ENCODE results near the gene BRD7.
A peak's percentile ranks its signal among the peaks of the same experiment; 100 is the strongest.
"Not testable (repeated sequence)": the region's sequence is repeated elsewhere in the genome, so short reads cannot be mapped to it uniquely, and the experiment has no call there.

Gene BRD7

GRCh38 chr16:50354629-50355456 is 13.9 kb downstream of the BRD7 start:
- no peaks in the 10 kb centered on the region for H3K9me3 ChIP-seq (ENCODE audit: insufficient read depth, low read length)
- H3K36me3 ChIP-seq (ENCODE audit: insufficient read depth, insufficient read length, low read length), result peaks cover 68% of the 10 kb centered on the region
- no peak for TF ChIP-seq SUZ12 (IDR thresholded peaks at IDR 0.05; ENCODE audit: extremely low read depth, insufficient read depth, insufficient read length)
- TF ChIP-seq YY1 (IDR thresholded peaks at IDR 0.05; ENCODE audit: insufficient read depth, insufficient read length), result no peak
- no peak for TF ChIP-seq ZNF274 (IDR thresholded peaks at IDR 0.05; ENCODE audit: low read depth, low read length)
- H3K9ac ChIP-seq (ENCODE audit: insufficient read length, low read depth), result no peak overlapping the region
- no peaks in the 10 kb centered on the region for H3K4me1 ChIP-seq (ENCODE audit: insufficient read depth, insufficient read length)
- DNase-seq (ENCODE audit: low read depth, low spot score), result no peak
- H3K27me3 ChIP-seq (ENCODE audit: insufficient read depth, insufficient read length), result no peaks in the 10 kb centered on the region
- no peak overlapping the region for H3K4me3 ChIP-seq (ENCODE audit: insufficient read length, low read depth)

DNA sequence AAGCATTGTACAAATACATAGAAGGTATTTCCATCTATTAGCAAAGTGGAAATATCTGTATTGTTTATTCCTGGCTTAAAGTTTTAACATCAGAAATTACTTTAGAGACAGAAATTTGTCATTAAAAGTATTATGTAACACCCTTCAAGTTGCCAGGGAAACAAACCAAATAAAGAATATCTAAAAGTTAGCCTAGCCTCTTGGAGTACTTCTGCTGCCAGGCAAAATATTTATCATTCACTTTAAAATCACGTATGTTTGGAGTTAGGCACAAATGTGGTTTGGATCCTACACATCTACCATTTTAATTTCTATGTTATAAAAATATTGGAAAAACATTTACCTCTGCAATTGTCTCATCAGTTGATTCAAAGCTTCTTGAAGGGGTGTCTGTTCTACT is 14.7 kb downstream of the BRD7 start:
- Histone ChIP-seq H3K4me1 (ENCODE audit: insufficient read depth, insufficient read length) (no peaks in the 10 kb centered on the region), H3K4me3 (ENCODE audit: insufficient read length, low read depth) (no peak overlapping the region), H3K36me3 (ENCODE audit: insufficient read depth, insufficient read length, low read length) (peaks cover 73% of the 10 kb centered on the region), H3K27me3 (ENCODE audit: insufficient read depth, insufficient read length) (no peaks in the 10 kb centered on the region), H3K9ac (ENCODE audit: insufficient read length, low read depth) (no peak overlapping the region), H3K9me3 (ENCODE audit: insufficient read depth, low read length) (no peaks in the 10 kb centered on the region)
- DNase-seq (ENCODE audit: low read depth, low spot score), result no peak
- TF ChIP-seq YY1 (IDR thresholded peaks at IDR 0.05; ENCODE audit: insufficient read depth, insufficient read length) (no peak), SUZ12 (IDR thresholded peaks at IDR 0.05; ENCODE audit: extremely low read depth, insufficient read depth, insufficient read length) (no peak), ZNF274 (IDR thresholded peaks at IDR 0.05; ENCODE audit: low read depth, low read length) (no peak)

GRCh38 chr16:50351952-50352351 is 16.8 kb downstream of the BRD7 start:
- no peak overlapping the region for H3K9ac ChIP-seq (ENCODE audit: insufficient read length, low read depth)
- no peak for TF ChIP-seq ZNF274 (IDR thresholded peaks at IDR 0.05; ENCODE audit: low read depth, low read length)
- no peak for TF ChIP-seq SUZ12 (IDR thresholded peaks at IDR 0.05; ENCODE audit: extremely low read depth, insufficient read depth, insufficient read length)
- no peak for TF ChIP-seq YY1 (IDR thresholded peaks at IDR 0.05; ENCODE audit: insufficient read depth, insufficient read length)
- no peak overlapping the region for H3K4me3 ChIP-seq (ENCODE audit: insufficient read length, low read depth)
- H3K4me1 ChIP-seq (ENCODE audit: insufficient read depth, insufficient read length), result no peaks in the 10 kb centered on the region
- DNase-seq (ENCODE audit: low read depth, low spot score), result no peak
- H3K27me3 ChIP-seq (ENCODE audit: insufficient read depth, insufficient read length), result no peaks in the 10 kb centered on the region
- no peaks in the 10 kb centered on the region for H3K9me3 ChIP-seq (ENCODE audit: insufficient read depth, low read length)
- H3K36me3 ChIP-seq (ENCODE audit: insufficient read depth, insufficient read length, low read length), result peaks cover 55% of the 10 kb centered on the region

GRCh38 chr16:50351116-50351515 is 17.7 kb downstream of the BRD7 start:
- no peak overlapping the region for H3K9ac ChIP-seq (ENCODE audit: insufficient read length, low read depth)
- DNase-seq (ENCODE audit: low read depth, low spot score), result no peak
- no peaks in the 10 kb centered on the region for H3K9me3 ChIP-seq (ENCODE audit: insufficient read depth, low read length)
- no peaks in the 10 kb centered on the region for H3K27me3 ChIP-seq (ENCODE audit: insufficient read depth, insufficient read length)
- peaks cover 55% of the 10 kb centered on the region for H3K36me3 ChIP-seq (ENCODE audit: insufficient read depth, insufficient read length, low read length)
- TF ChIP-seq SUZ12 (IDR thresholded peaks at IDR 0.05; ENCODE audit: extremely low read depth, insufficient read depth, insufficient read length), result no peak
- TF ChIP-seq YY1 (IDR thresholded peaks at IDR 0.05; ENCODE audit: insufficient read depth, insufficient read length), result no peak
- TF ChIP-seq ZNF274 (IDR thresholded peaks at IDR 0.05; ENCODE audit: low read depth, low read length), result no peak
- no peak overlapping the region for H3K4me3 ChIP-seq (ENCODE audit: insufficient read length, low read depth)
- H3K4me1 ChIP-seq (ENCODE audit: insufficient read depth, insufficient read length), result no peaks in the 10 kb centered on the region

- not testable (repeated sequence) for H3K4me3 ChIP-seq (ENCODE audit: insufficient read length, low read depth); H3K9me3 ChIP-seq (ENCODE audit: insufficient read depth, low read length); H3K27me3 ChIP-seq (ENCODE audit: insufficient read depth, insufficient read length); DNase-seq (ENCODE audit: low read depth, low spot score); H3K9ac ChIP-seq (ENCODE audit: insufficient read length, low read depth); H3K4me1 ChIP-seq (ENCODE audit: insufficient read depth, insufficient read length)
- peaks cover 49% of the 10 kb centered on the region for H3K36me3 ChIP-seq (ENCODE audit: insufficient read depth, insufficient read length, low read length)
These were observed 23.6 kb downstream of the BRD7 start for GRCh38 chr16:50345210-50345609.

- not testable (repeated sequence) for H3K9me3 ChIP-seq (ENCODE audit: insufficient read depth, low read length); H3K27me3 ChIP-seq (ENCODE audit: insufficient read depth, insufficient read length); H3K4me3 ChIP-seq (ENCODE audit: insufficient read length, low read depth); H3K4me1 ChIP-seq (ENCODE audit: insufficient read depth, insufficient read length); H3K9ac ChIP-seq (ENCODE audit: insufficient read length, low read depth)
- DNase-seq (ENCODE audit: low read depth, low spot score), result peak; percentile 23
- peaks cover 55% of the 10 kb centered on the region for H3K36me3 ChIP-seq (ENCODE audit: insufficient read depth, insufficient read length, low read length)
These were observed 25.2 kb downstream of the BRD7 start for GRCh38 chr16:50343566-50343965.

DNA sequence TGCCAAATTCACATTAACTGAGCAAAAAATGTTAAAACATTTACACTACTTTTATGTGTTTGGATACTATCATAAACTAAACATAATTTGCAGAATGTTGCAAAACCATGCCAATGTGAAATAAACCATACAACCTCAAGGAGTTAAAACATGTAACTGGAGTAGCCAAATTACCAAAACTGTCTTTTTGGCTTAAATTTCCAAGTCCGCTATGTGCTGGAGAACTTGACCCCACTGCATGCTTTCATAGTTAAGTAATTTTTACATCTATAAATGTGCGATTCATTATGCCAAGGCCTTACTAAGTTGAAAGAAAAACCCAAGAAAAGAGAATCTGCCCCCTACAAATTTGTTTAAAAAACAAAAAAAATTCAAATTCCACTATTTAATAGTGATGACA is 28.2 kb downstream of the BRD7 start:
- TF ChIP-seq SUZ12 (IDR thresholded peaks at IDR 0.05; ENCODE audit: extremely low read depth, insufficient read depth, insufficient read length) (no peak), YY1 (IDR thresholded peaks at IDR 0.05; ENCODE audit: insufficient read depth, insufficient read length) (no peak), ZNF274 (IDR thresholded peaks at IDR 0.05; ENCODE audit: low read depth, low read length) (no peak)
- peaks cover 2% of the 10 kb centered on the region for H3K4me1 ChIP-seq (ENCODE audit: insufficient read depth, insufficient read length)

More for the DNA sequence above, 28.2 kb downstream of the BRD7 start:
- Histone ChIP-seq H3K4me3 (ENCODE audit: insufficient read length, low read depth) (no peak overlapping the region), H3K27me3 (ENCODE audit: insufficient read depth, insufficient read length) (no peaks in the 10 kb centered on the region), H3K9me3 (ENCODE audit: insufficient read depth, low read length) (no peaks in the 10 kb centered on the region), H3K36me3 (ENCODE audit: insufficient read depth, insufficient read length, low read length) (peaks cover 66% of the 10 kb centered on the region), H3K9ac (ENCODE audit: insufficient read length, low read depth) (no peak overlapping the region)
- no peak for DNase-seq (ENCODE audit: low read depth, low spot score)

All from NT2/D1 (cell line).